ENCODE results near the gene KRT34.

Gene KRT34

GRCh38 chr17:41345992-41346391 is 36.1 kb downstream of the KRT34 start:
- H3K4me3 ChIP-seq (ENCODE audit: low read depth, low read length): no peak overlapping the region
- H3K27ac ChIP-seq: no peak overlapping the region
- peaks cover 95% of the 10 kb centered on the region for H3K27me3 ChIP-seq (ENCODE audit: insufficient read depth, low read depth, severe bottlenecking)
- TF ChIP-seq CTCF (IDR thresholded peaks at IDR 0.05; ENCODE audit: low read depth, low read length): no peak
- peaks cover 16% of the 10 kb centered on the region for H3K9me3 ChIP-seq (ENCODE audit: severe bottlenecking)
- no peaks in the 10 kb centered on the region for H3K36me3 ChIP-seq
- DNase-seq: no peak

- no peak for DNase-seq
Observed at GRCh38 chr17:41343029-41343428, 39.1 kb downstream of the KRT34 start.

GRCh38 chr17:41340934-41341861 is 40.9 kb downstream of the KRT34 start:
- Histone ChIP-seq H3K9me3 (ENCODE audit: severe bottlenecking) (peaks cover 10% of the 10 kb centered on the region), H3K27ac (no peak overlapping the region), H3K36me3 (no peaks in the 10 kb centered on the region), H3K4me3 (ENCODE audit: low read depth, low read length) (no peak overlapping the region), H3K27me3 (ENCODE audit: insufficient read depth, low read depth, severe bottlenecking) (peaks cover 91% of the 10 kb centered on the region)
- no peak for TF ChIP-seq CTCF (IDR thresholded peaks at IDR 0.05; ENCODE audit: low read depth, low read length)
- no peak for DNase-seq

More at GRCh38 chr17:41343029-41343428, 39.1 kb downstream of the KRT34 start:
- peaks cover 88% of the 10 kb centered on the region for H3K27me3 ChIP-seq (ENCODE audit: insufficient read depth, low read depth, severe bottlenecking)
- H3K4me3 ChIP-seq (ENCODE audit: low read depth, low read length): no peak overlapping the region
- H3K27ac ChIP-seq: no peak overlapping the region
- no peak for TF ChIP-seq CTCF (IDR thresholded peaks at IDR 0.05; ENCODE audit: low read depth, low read length)
- no peaks in the 10 kb centered on the region for H3K36me3 ChIP-seq
- peaks cover 16% of the 10 kb centered on the region for H3K9me3 ChIP-seq (ENCODE audit: severe bottlenecking)

GRCh38 chr17:41340494-41340893 is 41.6 kb downstream of the KRT34 start:
- no peak for DNase-seq
- Histone ChIP-seq H3K27me3 (ENCODE audit: insufficient read depth, low read depth, severe bottlenecking) (peaks cover 91% of the 10 kb centered on the region), H3K27ac (no peak overlapping the region), H3K4me3 (ENCODE audit: low read depth, low read length) (no peak overlapping the region), H3K9me3 (ENCODE audit: severe bottlenecking) (peaks cover 10% of the 10 kb centered on the region), H3K36me3 (no peaks in the 10 kb centered on the region)
- no peak for TF ChIP-seq CTCF (IDR thresholded peaks at IDR 0.05; ENCODE audit: low read depth, low read length)

- TF ChIP-seq CTCF (IDR thresholded peaks at IDR 0.05; ENCODE audit: low read depth, low read length): no peak
- no peak overlapping the region for H3K27ac ChIP-seq
- H3K9me3 ChIP-seq (ENCODE audit: severe bottlenecking): peaks cover 10% of the 10 kb centered on the region
- H3K36me3 ChIP-seq: no peaks in the 10 kb centered on the region
- H3K27me3 ChIP-seq (ENCODE audit: insufficient read depth, low read depth, severe bottlenecking): peaks cover 88% of the 10 kb centered on the region
- no peak overlapping the region for H3K4me3 ChIP-seq (ENCODE audit: low read depth, low read length)
- no peak for DNase-seq
Observed at GRCh38 chr17:41339571-41340172, 42.4 kb downstream of the KRT34 start.
